Activated naive CD8-positive, alpha-beta T cell treated with anti-CD3 and anti-CD28 coated beads, Interleukin-2, amount 50 U/mL, for 16 hours (primary cell): Measurements from ENCODE around the gene COPZ2.
"Not testable (repeated sequence)": the region's sequence is repeated elsewhere in the genome, so short reads cannot be mapped to it uniquely, and the experiment has no call there.

Experiments
- DNase-seq: peaks from one replicate; pipeline ENCODE4 v3.0.0-alpha.2; 2020; ENCODE audit warnings: low read depth, low spot score

Gene COPZ2

DNA sequence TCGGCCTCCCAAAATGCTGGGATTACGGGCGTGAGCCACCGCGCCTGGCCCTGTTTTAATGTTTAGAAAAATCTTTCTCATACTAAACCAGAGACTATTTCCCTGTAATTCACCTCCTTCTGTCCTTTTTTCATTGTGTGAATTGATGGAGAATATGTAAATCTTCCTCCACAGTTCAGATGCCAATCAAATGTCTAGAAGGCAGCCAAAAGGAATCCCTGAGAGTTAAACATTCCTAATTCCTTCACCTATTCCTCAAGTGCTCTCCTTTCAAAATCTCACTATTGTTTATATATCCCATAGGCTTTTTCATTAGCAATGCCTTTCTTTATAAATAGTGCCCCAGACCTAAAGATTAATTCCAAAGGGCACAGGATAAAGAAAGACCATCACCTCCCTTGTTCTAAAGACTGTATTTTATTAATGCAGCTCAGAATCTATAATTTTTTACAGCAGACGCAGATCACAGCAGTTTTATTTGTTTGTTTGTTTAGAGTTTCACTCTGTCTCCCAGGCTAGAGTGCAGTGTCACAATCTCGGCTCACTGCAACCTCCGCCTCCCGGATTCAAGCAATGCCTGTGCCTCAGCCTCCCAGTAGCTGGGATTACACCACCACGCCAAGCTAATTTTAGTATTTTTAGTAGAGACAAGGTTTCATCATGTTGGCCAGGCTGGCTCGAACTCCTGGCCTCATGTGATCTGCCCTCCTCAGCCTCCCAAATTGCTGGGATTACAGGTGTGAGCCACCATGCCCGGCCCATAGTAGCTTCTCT lies 30.5 kb downstream of the COPZ2 start:
- no peak for DNase-seq

DNA sequence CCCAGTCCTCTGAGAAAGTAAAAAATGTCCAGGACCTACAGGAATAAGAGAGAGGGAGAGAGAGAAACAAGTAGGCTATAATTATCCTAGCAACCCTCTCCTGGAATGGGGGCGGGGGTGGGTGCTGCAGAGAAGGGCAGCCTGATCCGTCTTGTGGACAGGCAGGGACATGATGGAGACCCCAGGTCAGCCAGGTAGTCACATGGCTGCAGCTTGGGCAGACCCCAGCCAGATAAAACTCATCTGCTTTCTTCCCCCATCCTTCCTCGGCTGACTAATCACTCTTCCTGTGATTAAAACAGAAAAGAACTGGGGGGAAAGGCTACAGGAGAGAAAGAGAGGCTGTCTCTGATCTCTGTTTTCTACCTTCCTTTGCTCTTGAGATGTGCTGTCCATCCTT lies 32.6 kb downstream of the COPZ2 start:
- DNase-seq, result no peak

DNA sequence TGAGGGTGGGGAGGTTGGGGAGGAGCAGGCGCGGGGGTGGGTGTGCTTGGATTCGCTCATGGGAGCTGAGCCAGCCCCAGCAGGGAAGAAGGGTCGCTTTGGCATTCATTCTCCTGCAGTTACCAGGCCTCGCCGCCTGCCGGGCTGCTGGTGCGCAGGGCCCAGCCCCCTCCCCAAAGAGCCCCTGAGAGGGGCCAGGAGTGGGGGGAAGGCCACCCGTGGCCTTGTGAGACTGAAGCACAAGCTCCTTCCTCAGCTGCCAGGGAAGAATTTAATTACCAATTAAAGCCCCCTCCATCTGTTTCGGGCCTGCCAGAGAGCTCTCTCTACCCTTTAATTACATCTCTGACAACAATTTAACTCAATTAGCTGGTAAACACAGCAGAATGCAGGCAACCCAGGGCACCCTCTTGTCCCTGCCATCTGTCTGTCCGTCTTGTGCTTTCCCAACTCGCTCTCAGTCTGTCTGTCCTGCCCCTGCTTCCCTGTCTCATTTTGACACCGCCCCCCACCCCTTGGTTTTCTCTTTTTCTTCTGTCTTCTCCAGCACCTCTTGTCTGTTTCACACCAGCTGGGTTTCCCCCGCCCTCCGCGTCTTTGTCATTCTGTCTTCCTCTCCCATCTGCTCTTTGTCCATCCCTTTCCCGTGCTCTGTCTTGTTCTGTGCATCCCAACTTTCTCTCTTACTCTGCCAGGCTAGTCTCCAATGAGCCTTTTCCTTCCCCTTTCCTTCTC lies 34.0 kb downstream of the COPZ2 start:
- DNase-seq, result no peak

DNA sequence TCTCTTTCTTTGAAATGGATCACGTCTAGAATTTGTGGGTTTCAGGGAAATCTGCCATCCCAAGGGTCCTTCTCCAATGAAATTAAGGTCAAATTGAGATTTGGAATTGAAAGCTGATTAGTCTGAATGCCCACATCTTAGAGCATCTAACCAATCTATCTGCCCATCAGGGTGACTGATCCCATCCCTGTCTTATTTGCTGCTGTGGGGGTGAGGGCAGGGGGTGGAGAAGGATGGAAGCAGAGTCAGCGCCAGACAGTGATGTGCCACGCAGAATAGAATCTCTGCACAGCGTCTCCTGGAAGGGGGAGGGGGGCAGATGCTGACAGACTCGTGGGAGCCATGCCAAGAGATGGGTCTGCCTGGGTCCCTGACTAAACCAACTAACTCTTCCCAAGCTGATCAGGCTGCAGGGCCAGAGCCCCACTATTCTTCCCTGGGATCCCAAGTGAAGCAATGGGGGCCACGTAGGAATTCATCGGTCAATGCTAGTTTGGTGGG lies 34.6 kb downstream of the COPZ2 start:
- DNase-seq, result no peak

DNA sequence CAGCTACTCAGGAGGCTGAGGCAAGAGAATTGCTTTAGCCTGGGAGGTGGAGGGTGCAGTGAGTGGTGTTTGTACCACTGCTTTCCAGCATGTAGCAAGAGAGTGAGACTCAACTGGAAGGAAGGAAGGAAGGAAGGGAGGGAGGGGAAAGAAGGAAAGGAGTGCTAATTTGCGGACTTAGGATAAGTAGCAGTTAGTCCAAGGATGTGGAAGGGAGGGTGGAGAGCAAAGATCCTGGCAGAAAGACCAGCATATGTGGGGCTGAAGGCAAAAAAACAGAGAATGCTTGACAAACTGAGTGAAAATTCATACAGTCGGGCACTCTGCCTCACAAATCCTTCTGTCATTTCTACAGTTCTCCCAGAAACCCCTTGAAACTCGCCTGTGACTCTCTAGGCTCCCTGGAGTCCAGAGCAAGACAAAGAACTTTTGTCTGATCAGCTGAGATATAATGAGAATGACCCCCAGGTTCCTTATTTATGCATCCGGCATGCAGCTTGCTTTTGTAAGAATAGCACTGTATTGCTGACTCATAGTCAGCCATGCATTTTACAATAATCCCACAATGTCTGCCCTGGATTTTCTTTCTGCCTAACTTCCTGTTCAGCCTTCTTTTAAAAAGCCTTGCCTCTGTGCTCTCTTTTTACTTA lies 35.2 kb downstream of the COPZ2 start:
- DNase-seq, result no peak

DNA sequence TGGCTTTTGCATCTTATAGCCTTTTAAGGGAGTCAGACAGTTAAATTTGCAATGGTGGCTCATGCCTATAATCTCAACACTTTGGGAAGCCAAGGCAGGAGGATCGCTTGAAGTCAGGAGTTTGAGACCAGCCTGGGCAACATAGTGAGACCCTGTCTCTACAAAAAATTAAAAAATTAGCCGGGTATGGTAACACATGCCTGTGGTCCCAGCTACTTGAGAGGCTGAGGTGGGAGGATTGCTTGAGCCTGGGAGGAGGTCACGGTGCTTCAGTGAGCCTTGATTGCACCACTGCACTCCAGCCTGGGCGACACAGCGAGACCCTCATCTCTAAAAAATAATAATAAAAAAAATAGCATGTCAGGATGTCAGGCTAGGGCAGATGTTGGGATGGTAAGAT lies 35.9 kb downstream of the COPZ2 start:
- not testable (repeated sequence) for DNase-seq

DNA sequence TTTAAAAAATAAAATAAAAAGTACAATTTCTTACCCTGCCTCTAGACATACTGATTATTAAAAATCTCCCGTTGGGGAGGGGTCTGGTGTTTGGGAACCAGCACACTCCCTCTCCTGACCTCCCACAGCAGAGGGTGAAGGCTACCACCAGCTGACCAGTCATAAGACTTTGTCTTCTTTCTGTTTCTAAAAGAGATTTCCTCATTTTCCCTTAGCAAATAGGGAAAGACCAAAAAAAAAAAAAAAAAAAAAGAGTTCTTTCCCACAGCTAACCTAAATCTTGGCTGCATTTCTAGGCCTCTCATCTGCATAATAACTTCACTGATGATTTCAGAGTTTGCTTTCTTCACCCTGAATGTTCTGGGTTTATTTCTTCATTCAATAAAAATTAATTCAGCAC lies 36.4 kb downstream of the COPZ2 start:
- DNase-seq, result no peak

DNA sequence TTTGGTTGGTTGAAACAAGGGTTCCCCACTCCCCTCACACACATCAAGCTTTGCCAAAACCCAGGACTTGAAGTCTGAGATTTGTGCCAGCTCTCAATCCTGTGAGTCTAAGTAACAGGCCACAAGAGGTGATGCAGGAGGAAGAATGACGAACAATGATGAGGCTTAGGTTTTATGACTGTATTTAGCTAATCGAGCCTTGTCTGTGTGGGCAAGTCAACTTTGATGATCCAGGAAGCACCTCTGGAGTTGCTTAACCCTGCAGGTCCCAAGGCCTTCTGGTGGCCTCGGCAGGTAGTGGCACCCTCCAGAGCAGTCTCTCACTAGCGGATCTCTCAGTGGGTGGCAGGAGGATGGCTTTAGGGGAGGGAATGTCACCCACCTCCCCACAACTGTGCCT lies 38.0 kb downstream of the COPZ2 start:
- DNase-seq, result no peak

DNA sequence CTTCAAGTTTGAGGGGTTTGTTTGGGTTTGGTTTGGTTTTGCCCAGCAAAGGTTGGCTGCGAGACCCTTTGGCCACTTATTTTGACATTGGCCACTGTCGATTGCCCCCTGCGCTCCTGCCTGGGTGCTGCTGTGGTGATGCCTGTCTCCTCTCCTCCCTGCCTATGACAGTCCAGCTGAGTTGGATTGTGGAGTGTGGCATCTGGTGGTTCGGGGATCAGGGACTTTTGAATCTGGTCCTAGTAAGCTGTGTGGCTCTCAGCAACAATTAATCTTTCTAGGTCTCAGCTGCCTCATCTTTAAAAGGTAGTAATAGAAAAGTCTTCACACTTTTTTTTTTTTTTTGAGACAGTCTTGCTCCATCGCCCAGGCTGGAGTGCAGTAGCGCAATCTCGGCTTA lies 39.6 kb downstream of the COPZ2 start:
- no peak for DNase-seq

DNA sequence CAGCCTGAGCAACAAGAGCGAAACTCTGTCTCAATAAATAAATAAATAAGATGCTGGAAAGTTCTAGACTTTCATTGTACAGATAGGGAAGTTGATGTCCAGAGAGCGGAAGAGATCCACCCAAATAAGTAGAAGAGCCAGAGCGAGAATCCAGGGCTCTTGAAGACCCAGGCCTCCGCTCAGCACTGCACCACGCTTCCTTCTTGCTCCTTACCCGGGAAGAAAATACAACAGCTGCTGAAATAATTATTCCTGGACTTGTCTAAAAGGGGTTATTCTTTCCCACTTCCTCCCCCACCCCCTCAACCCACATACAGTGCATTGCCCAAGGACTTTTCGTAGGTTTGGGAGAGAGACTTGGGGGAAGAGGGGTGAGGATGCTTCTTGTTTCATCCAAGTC lies 40.0 kb downstream of the COPZ2 start:
- no peak for DNase-seq

DNA sequence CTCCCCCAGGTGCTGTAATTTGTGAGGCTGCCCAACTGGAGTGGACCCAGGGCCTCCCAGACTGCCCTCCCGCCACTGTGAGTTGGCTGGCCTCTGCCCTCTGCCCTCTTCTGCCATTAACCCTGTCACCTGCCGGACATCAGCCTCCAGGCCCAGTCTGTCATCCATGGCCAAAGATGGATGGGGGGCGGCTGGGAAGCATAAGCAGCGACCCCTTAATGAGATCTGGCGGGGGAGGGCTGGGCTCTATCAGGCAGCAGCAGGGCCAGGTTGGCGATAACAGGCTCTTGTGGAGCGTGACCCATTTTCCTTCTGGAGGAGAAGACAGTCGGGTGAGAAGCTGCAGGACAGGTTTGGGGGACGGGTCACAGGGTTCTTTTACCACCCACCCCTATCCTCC lies 41.4 kb downstream of the COPZ2 start:
- DNase-seq, result no peak

DNA sequence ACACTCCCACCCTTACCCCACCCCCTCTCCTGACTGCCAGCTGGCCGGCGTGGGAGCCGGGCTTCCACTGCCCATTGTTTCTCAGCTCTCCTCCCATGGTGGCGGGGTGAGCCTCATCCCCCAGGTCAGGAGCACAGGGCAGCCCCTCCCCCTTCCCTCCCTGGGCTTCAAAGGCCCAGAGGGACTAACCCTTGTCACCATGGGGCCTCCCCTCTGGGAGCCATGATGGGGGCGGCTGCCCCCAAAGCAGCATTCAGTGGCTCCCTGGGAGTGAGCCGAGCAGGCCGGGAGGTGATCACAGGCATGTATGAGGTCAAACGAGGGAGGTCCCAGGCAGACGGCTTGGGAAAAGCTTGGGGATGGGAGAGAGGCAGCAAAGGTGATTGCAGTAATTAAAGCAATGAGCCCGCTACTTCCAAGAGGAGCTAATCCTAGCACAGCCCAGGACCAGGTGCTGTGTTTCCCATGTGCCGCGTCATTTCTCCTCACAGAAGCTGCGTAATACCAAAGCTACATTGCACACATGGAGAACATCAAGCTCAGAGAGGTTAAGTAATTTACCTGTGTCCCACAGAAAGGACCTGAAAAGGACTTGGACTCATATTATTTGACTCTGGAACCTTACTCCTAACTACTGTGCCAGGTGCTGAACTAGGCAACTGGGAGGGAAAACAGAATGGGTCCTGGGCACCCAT lies 42.2 kb downstream of the COPZ2 start:
- DNase-seq, result no peak

DNA sequence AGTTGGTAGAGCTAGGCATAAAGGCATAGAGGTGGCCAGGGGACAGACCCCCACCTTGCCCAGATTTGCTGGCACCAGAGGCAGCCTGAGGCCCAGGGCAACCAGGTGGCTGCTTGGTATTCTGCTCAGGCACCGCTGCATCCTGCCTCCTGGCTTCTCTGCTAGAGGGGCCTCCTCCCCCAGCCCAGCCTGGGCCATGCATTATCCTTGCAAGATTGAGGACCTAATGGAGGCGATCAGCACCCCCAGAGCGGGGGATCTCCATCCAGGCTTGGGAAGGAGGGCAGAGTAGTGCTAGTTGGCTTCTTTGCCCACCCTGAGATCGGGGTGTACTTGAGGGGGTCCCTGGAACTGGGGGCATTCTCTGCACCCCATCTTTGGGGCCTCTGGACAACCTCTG lies 42.9 kb downstream of the COPZ2 start:
- DNase-seq, result no peak

DNA sequence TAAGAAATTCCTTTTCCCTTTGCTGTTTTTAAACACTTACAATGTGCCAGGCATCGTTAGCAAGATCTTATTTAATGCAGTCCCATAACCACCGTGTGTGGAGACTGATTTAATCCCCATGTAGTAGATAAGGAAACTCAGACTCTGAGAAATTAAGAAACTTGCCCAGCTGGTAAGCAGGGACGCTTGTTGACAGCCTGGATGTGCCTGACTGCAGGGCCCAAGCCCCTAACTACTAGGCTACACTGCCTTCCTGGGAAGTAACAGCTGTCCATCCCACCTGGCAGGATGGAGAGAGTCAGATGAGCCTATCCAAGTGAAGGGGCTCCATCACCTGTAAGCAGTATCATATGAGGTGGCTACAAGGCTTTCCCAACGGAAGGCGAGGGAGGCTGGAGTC lies 43.6 kb downstream of the COPZ2 start:
- no peak for DNase-seq

DNA sequence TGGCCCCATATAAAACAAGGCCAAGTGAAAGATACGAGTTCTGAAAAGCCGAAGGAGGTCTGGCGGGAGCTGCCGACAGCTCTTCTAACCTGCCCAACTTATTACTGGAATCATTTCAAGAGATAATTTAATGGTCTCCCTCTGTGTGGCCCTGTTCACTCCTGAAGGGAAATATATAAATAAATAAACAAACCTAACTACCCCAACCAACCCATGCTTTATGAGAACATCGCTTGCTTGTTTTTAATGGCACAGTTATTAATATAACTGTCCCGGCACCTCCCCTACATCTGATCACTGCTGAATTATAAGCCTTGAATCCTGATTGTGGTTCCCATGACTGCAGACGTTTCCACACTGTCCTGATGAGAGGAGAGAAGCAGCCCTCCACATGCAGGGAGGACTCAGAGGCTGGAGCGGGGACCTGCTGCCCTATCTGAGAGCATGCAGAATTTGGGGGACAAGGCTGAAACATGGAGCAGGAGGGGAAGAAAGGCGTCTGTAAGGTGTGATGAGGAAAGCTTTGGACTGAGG lies 44.5 kb downstream of the COPZ2 start:
- no peak for DNase-seq

DNA sequence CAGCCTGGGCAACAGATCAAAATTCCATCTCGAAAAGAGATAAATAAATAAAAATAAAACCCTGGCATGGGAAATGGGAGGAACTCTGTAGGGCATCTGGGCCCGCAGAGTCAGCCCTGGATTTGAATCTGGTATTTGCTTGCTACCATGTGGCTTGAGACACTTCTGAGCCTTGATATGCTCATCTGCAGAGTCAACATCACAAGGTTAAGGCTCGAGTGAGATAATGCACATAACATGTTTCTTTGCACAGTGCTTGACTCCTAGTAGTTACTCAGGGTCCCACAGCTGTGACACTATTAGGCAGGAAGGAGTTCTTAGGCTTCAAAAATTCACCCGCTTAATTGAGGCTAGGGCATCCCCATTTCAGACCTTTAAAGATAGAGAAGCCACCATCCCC lies 45.4 kb downstream of the COPZ2 start:
- no peak for DNase-seq

DNA sequence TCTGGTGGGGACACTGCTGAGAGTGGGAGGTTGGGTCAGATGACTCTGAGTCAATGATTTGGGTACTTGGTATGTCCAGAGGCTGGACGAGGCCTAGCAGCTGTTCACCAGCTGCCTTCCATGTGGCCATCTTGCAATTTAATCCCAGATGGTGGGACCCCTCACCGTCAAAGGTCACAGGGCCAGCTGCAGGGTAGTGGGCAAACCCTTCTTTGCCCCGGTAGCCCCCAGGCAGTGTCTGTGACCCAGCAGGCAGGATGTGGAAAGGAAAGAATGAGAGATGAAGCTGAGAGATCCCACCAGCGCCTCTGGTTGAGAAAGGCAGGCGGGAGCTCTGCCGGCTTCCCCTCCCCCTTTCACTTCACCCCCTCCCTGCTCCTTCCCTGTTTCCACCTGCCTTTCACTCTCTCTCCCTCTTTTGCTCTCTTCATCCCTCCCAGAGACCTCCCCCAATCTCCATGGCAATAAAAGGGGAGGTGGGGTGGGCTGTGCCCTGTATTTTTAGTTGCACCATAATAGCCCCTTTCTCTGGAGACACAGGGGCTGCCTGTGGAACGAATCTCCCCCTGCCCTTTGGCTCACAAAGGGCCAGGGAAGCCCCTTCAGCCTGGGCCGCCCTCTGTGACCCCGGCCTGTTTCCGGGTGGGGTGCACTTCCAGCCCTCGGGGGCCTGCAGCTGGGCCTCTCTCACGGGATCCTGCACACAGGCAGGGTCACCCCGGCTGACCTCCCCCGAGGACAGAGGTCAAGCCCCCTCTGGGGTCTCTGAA lies 46.5 kb downstream of the COPZ2 start:
- no peak for DNase-seq

DNA sequence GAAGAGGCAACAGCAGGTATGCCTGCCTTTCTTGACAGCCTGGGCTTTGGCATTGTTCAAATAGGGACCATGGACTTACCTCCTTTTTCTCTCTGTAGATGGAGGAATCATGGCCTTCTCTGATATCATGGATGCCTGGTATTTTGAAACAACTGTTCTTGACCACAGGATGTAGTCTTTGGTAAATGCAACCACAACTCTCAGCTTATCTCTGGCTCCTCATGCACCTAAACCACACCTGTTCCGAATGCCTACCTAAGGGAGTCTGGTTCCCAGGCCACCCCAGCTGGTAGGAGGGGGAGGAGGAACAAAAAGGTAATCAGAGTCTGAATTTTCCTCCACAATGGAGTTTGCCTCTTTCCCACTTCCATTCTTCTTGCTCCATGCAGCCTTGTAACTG lies 47.9 kb downstream of the COPZ2 start:
- no peak for DNase-seq

DNA sequence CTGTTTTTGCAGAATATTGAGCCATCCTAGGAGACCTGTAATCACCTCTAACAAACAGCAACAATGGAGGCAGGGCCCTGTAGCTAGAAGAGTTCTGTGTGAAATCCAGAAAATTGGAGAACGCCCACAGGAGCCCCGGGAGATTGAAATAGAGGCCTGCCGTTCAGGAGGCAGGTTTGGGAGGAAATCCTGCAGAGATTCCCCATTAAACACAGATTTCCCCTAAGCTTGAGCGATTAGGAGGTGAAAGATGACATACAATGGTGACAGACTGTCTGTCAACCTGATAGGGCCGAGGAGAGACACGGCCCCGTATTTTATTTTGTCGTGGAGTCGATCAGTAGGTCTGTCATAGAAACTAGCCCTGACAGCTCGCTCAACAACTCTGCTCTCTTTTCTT lies 48.4 kb downstream of the COPZ2 start:
- DNase-seq, result no peak

DNA sequence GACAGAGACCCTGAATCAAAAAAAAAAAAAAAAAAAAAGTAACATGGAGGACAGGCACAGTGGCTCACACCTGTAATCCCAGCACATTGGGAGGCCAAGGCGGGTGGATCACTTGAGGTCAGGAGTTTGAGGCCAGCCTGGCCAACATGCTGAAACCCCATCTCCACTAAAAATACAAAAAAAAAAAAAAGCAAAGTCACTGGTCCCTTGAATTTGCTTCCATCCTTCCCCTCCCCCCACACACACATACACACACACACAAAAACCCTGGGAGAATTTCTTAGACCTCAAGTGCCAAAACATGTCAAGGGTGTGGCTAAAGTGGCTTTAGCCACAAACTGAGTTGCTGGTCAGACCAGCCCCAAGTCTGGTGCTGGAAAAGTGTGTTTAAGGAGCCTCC lies 49.2 kb downstream of the COPZ2 start:
- DNase-seq, result not testable (repeated sequence)

DNA sequence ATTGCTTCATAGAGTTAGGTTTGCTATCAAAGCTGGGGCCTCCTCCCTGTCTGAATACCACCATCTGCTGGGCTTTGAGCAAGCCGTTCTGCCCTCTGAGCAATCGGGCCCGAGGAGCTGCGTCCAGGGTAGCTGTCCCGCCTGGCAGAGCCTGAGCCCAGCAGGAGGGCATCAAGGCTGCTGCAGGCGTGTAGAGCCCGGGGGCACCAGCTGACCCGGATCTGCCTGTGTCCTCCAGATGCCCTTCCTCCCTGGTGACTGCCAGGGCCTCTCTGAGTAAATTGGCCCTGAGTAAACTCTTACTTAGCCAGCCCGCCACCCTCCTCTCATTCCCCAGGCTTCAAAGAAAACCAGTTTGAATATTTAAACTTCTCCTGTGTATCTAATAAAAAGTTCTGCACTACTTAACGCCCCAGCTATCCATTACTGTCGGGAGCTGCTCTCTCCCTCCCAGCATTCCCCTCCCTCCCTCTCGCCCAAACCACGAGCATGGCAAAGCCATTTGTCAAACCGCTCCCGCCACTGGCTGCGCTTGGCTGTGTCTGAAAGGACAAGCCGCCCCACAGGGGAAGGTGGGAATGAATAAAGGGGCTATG lies 50.3 kb downstream of the COPZ2 start:
- DNase-seq, result no peak
